HEK293 (cell line): Measurements from ENCODE around the gene HES3.

Source experiments
- CTCF ChIA-PET: fragments of 350-600 bp; formaldehyde crosslinking; extraction: SDS; loops from one replicate; lab custom pipeline; 2021; ENCODE audit warnings: antibody characterized with exemption; lab: Yijun Ruan, JAX
- POLR2A ChIA-PET: fragments of 300-600 bp; formaldehyde crosslinking; extraction: SDS; loops from one replicate; lab custom pipeline; 2020; ENCODE audit warnings: antibody characterized with exemption, inconsistent platforms; lab: Yijun Ruan, JAX
- H3K27ac ChIP-seq: fragments of 200-500 bp; sonication (Bioruptor generic); 2 replicates; pipeline ENCODE4 v1.5.1; 2014; ENCODE audit warnings: low read depth, low read length, control low read depth, inconsistent platforms; ENCODE audit errors: extremely low read depth
- H3K36me3 ChIP-seq, 2 experiments: fragments of 200-500 bp in 1 of 2; sonication (Bioruptor generic) in 1 of 2; 1 replicate in 1 of 2; 2 replicates in 1 of 2; pipeline ENCODE4 v1.5.1; 2014 to 2017; ENCODE audit warnings: inconsistent platforms in 2 of 2, low read length in 2 of 2; ENCODE audit not compliant: control insufficient read depth in 2 of 2, insufficient read depth in 1 of 2
- H3K4me1 ChIP-seq: fragments of 200-500 bp; sonication (Bioruptor generic); 2 replicates; pipeline ENCODE4 v1.5.1; 2014; ENCODE audit warnings: mild to moderate bottlenecking, low read length, inconsistent platforms; ENCODE audit not compliant: control insufficient read depth, insufficient read depth
- H3K4me3 ChIP-seq: 2 replicates; pipeline ENCODE4 v1.5.1; 2011; ENCODE audit warnings: low read depth, mild to moderate bottlenecking, control low read depth, low read length, moderate library complexity
- H3K9me3 ChIP-seq: fragments of 200-500 bp; sonication (Bioruptor generic); 2 replicates; pipeline ENCODE4 v1.5.1; 2014; ENCODE audit warnings: low read depth, low read length, inconsistent platforms; ENCODE audit not compliant: control insufficient read depth, insufficient read depth
- HOXA7 ChIP-seq: sonication (generic); formaldehyde crosslinking; IDR thresholded peaks from 2 replicates; pipeline ENCODE4 v1.8.1; 2022; ENCODE audit warnings: missing genetic modification reagents, borderline replicate concordance
- KLF1 ChIP-seq: fragments of 450-650 bp; formaldehyde crosslinking; IDR thresholded peaks from 2 replicates; pipeline ENCODE4 v1.5.1; 2016; ENCODE audit warnings: missing biosample characterization, missing genetic modification characterization
- MYNN ChIP-seq: fragments of 450-650 bp; formaldehyde crosslinking; IDR thresholded peaks from 2 replicates; pipeline ENCODE4 v1.5.1; 2016; ENCODE audit warnings: missing biosample characterization, missing genetic modification characterization, borderline replicate concordance
- OVOL3 ChIP-seq: fragments of 450-650 bp; formaldehyde crosslinking; IDR thresholded peaks from 2 replicates; pipeline ENCODE4 v1.5.1; 2016; ENCODE audit warnings: missing biosample characterization, missing genetic modification characterization
- PRDM1 ChIP-seq: fragments of 450-650 bp; formaldehyde crosslinking; IDR thresholded peaks from 2 replicates; pipeline ENCODE4; 2016; ENCODE audit warnings: missing biosample characterization, missing genetic modification characterization
- RBAK ChIP-seq: fragments of 450-650 bp; formaldehyde crosslinking; IDR thresholded peaks from 2 replicates; pipeline ENCODE4 v1.5.1; 2016; ENCODE audit warnings: missing biosample characterization, missing genetic modification characterization
- SP7 ChIP-seq: fragments of 450-650 bp; formaldehyde crosslinking; IDR thresholded peaks from 2 replicates; pipeline ENCODE4 v1.5.1; 2016; ENCODE audit warnings: missing biosample characterization, missing genetic modification characterization
- YY1 ChIP-seq: fragments of 450-650 bp; formaldehyde crosslinking; IDR thresholded peaks from 2 replicates; pipeline ENCODE4 v1.5.1; 2018; ENCODE audit warnings: missing biosample characterization, missing genetic modification characterization
- ZBTB48 ChIP-seq: fragments of 450-650 bp; formaldehyde crosslinking; IDR thresholded peaks from 2 replicates; pipeline ENCODE4 v1.5.1; 2016; ENCODE audit warnings: missing biosample characterization, missing genetic modification characterization
- ZBTB49 ChIP-seq: fragments of 450-650 bp; formaldehyde crosslinking; IDR thresholded peaks from 2 replicates; pipeline ENCODE4 v1.5.1; 2016; ENCODE audit warnings: missing biosample characterization, missing genetic modification characterization, low read depth
- ZNF10 ChIP-seq: fragments of 450-650 bp; formaldehyde crosslinking; IDR thresholded peaks from 2 replicates; pipeline ENCODE4 v1.5.1; 2017; ENCODE audit warnings: missing biosample characterization, missing genetic modification characterization
- ZNF169 ChIP-seq: fragments of 450-650 bp; formaldehyde crosslinking; IDR thresholded peaks from 2 replicates; pipeline ENCODE4 v1.5.1; 2016; ENCODE audit warnings: missing biosample characterization, missing genetic modification characterization
- ZNF302 ChIP-seq: fragments of 450-650 bp; formaldehyde crosslinking; IDR thresholded peaks from 2 replicates; pipeline ENCODE4 v1.5.1; 2016; ENCODE audit warnings: missing biosample characterization, missing genetic modification characterization, low read depth
- ZNF366 ChIP-seq: fragments of 450-650 bp; formaldehyde crosslinking; conservative IDR thresholded peaks from 2 replicates; pipeline ENCODE4 v1.5.1; 2016; ENCODE audit warnings: missing biosample characterization, missing genetic modification characterization
- ZNF423 ChIP-seq: fragments of 450-650 bp; formaldehyde crosslinking; IDR thresholded peaks from 2 replicates; pipeline ENCODE4 v1.5.1; 2016; ENCODE audit warnings: missing biosample characterization, missing genetic modification characterization
- ZNF530 ChIP-seq: fragments of 450-650 bp; formaldehyde crosslinking; IDR thresholded peaks from 2 replicates; pipeline ENCODE4 v1.5.1; 2016; ENCODE audit warnings: low read depth, missing biosample characterization, missing genetic modification characterization
- ZNF560 ChIP-seq: fragments of 450-650 bp; formaldehyde crosslinking; IDR thresholded peaks from 2 replicates; pipeline ENCODE4 v1.5.1; 2017; ENCODE audit warnings: missing biosample characterization, missing genetic modification characterization, borderline replicate concordance
- ZNF600 ChIP-seq: fragments of 450-650 bp; formaldehyde crosslinking; IDR thresholded peaks from 2 replicates; pipeline ENCODE4 v1.5.1; 2016; ENCODE audit warnings: missing biosample characterization, missing genetic modification characterization
- ZNF747 ChIP-seq: fragments of 450-650 bp; formaldehyde crosslinking; IDR thresholded peaks from 2 replicates; pipeline ENCODE4 v1.5.1; 2016; ENCODE audit warnings: missing biosample characterization, missing genetic modification characterization
- ZNF76 ChIP-seq: fragments of 450-650 bp; formaldehyde crosslinking; IDR thresholded peaks from 2 replicates; pipeline ENCODE4; 2016; ENCODE audit warnings: low read depth, missing biosample characterization, missing genetic modification characterization, borderline replicate concordance
- ZSCAN23 ChIP-seq: fragments of 450-650 bp; formaldehyde crosslinking; IDR thresholded peaks from 2 replicates; pipeline ENCODE4 v1.5.1; 2016; ENCODE audit warnings: missing biosample characterization, missing genetic modification characterization
- TF ChIP-seq, protein P1 (sequence below): fragments of 450-650 bp; formaldehyde crosslinking; IDR thresholded peaks from 2 replicates; pipeline ENCODE4 v1.5.1; 2016; ENCODE audit warnings: missing biosample characterization, missing genetic modification characterization

Gene HES3

DNA sequence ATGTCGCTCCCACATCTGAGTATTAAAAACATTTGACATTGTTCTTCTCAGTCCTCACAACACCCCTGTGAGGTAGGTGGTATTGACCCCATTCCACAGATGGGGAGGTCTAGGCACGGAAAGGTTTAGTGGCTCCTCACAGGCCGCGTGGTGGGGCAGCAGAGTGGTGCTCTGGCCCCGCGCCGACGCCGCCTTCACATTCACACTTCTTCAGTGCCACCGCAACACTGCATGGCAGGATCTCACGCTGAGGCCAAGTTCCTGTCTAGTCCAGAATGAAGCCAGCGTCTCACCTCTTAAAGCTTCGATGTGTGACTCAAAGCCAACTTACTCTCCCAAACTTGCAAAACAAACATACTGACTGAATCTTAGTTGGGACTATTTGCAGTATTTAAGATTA is 20.4 kb upstream of the HES3 start:
- ChIA-PET POLR2A (interaction anchor here (1.0 to 1.3 kb wide), 3 partner anchors 15 to 19 kb away, joined by 3 to 4 read pairs (median 3); no protein-coding TSS in a partner anchor), CTCF (interaction anchor here (1.1 to 2.3 kb wide), 3 partner anchors 8 to 171 kb away, joined by 4 to 13 read pairs (median 6); partner anchors contain the start of gene RNF207)
- H3K4me3 ChIP-seq, result no peak overlapping the region
- TF ChIP-seq ZNF169 (tag by site-specific recombination) (no peak), ZNF530 (tag by site-specific recombination) (no peak), ZNF560 (no peak), OVOL3 (tag by site-specific recombination) (no peak), ZNF423 (tag by site-specific recombination) (no peak), ZBTB49 (tag by site-specific recombination) (no peak), ZSCAN23 (no peak), RBAK (tag by site-specific recombination) (no peak), ZNF366 (tag by site-specific recombination) (no peak), ZNF747 (no peak), MYNN (tag by site-specific recombination) (no peak), HOXA7 (no peak), KLF1 (tag by site-specific recombination) (no peak), YY1 (no peak), ZNF302 (no peak), SP7 (tag by site-specific recombination) (no peak), ZBTB48 (tag by site-specific recombination) (no peak), ZNF10 (tag by site-specific recombination) (no peak), ZNF76 (tag by site-specific recombination) (no peak)
- TF ChIP-seq, protein P1, sequence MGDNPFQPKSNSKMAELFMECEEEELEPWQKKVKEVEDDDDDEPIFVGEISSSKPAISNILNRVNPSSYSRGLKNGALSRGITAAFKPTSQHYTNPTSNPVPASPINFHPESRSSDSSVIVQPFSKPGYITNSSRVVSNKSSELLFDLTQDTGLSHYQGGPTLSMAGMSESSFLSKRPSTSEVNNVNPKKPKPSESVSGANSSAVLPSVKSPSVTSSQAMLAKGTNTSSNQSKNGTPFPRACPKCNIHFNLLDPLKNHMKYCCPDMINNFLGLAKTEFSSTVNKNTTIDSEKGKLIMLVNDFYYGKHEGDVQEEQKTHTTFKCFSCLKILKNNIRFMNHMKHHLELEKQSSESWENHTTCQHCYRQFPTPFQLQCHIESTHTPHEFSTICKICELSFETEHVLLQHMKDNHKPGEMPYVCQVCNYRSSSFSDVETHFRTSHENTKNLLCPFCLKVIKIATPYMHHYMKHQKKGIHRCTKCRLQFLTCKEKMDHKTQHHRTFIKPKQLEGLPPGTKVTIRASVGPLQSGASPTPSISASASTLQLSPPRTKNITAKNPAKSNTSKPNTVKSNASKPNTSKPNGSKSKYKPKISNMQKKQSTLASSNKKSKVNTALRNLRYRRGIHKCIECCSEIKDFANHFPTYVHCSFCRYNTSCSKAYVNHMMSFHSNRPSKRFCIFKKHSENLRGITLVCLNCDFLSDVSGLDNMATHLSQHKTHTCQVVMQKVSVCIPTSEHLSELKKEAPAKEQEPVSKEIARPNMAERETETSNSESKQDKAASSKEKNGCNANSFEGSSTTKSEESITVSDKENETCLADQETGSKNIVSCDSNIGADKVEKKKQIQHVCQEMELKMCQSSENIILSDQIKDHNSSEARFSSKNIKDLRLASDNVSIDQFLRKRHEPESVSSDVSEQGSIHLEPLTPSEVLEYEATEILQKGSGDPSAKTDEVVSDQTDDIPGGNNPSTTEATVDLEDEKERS (tag by site-specific recombination), result no peak
- peaks cover 26 to 85% of the 10 kb centered on the region in 2 experiments; a peak in 2 of 3 replicates for H3K36me3 ChIP-seq
- H3K9me3 ChIP-seq, result no peaks in the 10 kb centered on the region
- H3K27ac ChIP-seq, result no peak overlapping the region
- no peaks in the 10 kb centered on the region for H3K4me1 ChIP-seq

GRCh38 chr1:6224718-6225117 is 19.3 kb upstream of the HES3 start:
- Histone ChIP-seq H3K27ac (no peak overlapping the region), H3K9me3 (no peaks in the 10 kb centered on the region), H3K36me3 (peaks cover 36 to 95% of the 10 kb centered on the region in 2 experiments; a peak in 2 of 3 replicates), H3K4me1 (no peaks in the 10 kb centered on the region), H3K4me3 (no peak overlapping the region)
- ChIA-PET CTCF (interaction anchor here (0.6 to 2.3 kb wide), 3 partner anchors 10 to 39 kb away, joined by 3 to 13 read pairs (median 4); partner anchors contain the start of gene RNF207), POLR2A (interaction anchor here (1.1 to 1.3 kb wide), 2 partner anchors 18 to 20 kb away, joined by 3 to 4 read pairs; no protein-coding TSS in a partner anchor)
- TF ChIP-seq ZNF600, result 0 out of 2 replicates have a peak, but pooled peaks have one; percentile 27
- no peak for TF ChIP-seq PRDM1
